GM21360 (cell line): ENCODE measurements around the gene RBM4B.

Experiments
- ATAC-seq: cut with Tn5 transposase; IDR thresholded peaks from one replicate; pipeline ENCODE4 v1.9.1; 2021; ENCODE audit warnings: mild to moderate bottlenecking, moderate library complexity; ENCODE audit not compliant: unreplicated experiment

RBM4B gene

DNA sequence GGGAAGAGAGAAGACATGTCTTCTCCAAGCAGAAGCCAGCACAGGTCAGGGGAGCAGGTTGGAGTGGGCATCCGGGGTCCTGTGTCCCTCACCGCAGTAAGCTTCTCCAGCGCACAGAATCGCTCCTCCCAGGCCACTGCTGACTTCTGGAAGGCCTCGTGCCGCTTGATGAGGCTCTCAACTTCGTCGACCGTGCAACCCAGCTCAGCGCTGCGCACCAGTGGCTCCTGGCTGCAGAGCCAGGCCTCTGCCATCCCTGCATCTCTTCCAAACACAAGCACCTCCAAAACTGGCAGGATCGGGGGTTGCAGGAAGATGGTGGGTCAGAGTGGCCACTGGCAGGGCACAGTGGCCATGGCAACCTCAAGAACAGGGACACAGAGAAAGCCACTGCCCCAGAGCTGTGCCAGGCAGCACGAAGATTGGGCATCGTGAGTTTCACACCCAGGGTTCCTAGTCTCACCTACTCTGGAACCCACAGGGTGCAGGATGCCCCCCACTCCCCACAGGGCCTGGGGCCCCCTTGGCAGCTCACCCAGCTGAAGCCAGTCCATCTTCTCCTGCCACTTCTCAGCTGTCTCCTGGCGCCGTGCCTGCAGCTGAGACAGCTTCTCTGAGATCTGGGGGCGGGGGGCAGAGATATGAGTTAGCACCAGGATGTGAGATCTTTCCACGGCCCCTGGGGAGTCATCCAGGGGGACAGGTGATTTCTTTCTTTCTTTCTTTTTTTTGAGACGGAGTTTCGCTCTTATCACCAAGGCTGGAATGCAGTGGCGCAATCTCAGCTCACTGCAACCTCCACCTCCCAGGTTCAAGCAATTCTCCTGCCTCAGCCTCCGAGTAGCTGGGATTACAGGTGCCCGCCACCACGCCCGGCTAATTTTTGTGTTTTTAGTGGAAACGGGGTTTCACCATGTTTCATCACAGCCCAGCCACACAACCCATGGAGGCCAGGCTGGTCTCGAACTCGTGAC, 11.2 kb upstream of the RBM4B start:
- no peak for ATAC-seq

DNA sequence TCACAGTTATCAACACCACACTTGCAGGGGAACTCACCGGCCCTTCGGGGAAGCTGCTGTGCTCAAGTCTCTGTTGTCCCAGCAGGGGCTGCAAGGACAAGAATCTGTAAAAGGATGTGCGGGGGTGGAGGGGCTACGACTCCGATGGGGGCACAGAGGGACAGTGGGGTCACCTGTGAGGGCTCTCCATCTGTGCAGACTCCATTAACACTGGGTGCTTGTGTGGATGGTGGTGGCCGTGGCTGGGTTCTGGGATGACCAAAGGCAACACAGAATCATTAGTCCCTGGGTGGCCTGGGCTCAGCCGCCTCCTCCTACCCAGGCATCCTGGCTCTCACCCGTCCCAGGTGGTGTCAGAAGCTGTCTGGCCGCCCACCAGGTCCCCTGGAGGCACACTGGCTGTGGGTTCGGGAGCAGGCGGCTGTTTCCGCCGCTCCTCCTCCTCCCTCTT, 10.2 kb upstream of the RBM4B start:
- ATAC-seq, result no peak

DNA sequence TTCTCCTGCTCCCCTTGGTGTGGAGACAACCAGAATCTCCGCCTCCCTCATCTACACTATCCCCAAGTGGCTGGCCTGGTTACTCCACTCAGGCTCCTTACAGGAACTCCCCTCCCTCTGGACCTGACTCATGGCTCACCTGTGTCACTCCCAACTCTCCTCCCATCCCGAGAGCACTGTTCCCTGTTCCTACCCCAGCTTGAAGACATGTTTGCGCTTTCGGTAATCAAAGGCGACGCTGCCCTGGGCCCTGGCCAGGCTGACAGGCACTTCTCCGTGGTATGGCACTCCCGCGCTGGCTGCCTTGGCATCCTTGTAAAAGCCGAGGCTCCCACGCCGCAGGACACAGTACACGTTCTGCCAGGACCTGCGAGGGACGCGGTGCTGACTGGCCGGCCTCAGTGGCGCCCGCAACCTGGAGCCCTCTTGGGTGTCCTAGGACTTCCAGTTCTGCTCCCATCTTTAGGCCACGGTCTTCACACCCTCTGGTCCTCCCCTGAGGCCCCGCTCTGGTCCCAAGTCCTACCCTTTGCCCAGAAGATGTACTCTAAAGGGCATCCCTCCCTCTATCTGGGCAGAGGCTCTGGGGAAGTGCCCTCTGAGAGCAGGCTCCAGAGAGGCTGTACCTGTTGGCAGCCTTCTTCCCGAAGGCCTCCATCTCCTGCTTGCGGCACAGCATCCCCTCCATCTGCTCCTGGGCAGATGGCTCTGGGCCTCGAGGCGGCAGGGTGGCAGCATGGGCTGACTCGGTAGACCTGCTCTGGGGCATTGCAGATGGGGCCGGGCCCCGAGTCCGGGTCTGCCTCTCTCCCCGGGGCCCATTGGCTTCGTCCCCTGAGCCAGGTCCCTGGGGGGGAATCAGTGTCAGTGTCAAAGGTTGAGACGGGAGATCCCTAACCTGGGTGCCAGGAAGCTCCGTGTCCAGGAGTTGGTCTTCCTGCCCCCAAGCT, 9.4 kb upstream of the RBM4B start:
- no peak for ATAC-seq

DNA sequence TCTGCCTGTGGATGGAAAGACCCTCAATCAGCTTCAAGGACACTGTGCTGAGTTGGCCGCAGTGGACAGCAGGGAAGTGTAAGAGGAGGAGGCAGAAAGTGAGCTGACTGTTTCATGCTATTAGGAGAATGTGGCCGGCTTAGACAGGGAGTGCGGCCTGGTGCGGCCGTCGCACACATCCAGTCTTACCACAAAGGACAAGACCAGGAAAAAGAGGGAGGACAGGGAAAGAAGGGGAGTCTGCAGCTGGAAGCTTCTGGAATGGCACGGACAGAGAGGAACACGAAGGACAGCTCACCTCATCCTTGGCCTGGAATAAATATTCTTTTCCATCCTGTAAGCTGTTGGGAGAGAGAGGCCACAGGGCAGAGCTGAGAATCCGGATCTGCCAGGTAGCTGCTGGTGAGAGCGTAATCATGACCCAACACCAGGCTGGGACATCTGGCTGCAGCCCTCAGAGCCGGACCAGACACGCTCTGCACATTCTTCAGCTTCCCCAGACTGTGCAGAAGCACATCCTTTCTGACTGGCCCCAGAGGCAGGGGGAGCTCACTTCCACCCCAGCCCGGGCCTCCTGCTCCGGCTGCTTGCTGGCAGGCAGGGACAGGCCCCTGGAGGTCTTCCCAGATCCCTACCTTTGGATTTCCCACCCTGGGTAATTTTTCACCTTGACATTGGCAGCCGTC, 8.6 kb upstream of the RBM4B start:
- ATAC-seq, result no peak

DNA sequence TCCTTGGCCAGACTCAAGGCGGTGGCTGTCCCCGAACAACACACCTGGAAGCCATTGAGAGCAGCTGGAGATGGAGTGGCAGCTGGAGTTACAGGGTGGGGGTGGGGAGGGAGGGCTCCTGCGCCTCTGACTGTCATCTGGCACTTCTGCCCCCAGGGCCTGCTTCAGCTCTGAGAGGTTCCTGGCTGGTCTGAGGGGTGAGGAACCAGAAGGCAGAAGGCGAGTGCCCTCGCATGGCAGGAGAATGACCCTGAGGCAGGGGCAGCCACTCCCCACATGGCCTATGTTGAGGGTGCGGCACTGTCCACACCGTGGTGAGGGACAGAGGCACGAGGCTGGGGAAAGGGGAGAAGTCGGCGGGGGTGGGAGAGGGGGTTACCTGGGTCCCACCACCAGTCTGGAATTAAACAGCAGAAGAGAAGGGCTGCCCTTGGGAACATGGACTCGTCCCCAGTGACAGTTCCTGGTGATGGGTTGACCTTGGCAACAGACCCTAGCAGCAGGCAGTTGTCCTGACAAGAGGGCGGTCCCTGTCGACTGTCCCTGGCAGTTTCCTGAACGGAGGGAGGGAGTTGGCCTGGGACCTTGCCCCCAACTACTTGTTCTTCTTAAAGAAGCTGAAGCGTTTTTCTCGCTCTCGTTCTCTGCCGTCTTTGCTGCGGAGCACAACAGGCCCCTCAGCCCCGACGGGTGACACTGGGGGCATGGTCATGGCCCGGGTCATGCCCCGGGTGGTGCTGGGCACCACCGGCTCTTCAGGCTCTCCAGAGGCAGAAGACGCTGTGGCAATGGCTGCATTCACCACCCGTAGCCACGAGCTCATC, 7.8 kb upstream of the RBM4B start:
- ATAC-seq, result no peak

DNA sequence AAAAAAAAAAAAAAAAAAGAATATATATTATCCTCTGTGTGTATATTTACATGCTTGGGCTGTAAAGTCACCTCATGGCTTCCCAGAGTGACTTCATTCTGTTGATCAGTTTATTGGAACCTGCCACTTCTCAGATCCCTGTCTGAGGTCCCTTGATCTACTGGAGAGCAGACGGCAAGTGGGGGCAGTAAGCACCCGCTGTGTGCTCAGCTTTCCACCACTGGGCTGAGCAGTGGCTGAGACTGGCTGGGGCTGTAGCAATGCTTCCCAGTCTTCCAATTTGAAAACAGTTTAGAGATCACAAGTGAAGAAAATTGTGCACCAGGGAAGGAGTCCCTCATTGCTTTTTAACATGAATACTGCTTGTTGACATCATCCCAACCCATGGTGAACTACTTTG, 6.9 kb upstream of the RBM4B start:
- no peak for ATAC-seq

DNA sequence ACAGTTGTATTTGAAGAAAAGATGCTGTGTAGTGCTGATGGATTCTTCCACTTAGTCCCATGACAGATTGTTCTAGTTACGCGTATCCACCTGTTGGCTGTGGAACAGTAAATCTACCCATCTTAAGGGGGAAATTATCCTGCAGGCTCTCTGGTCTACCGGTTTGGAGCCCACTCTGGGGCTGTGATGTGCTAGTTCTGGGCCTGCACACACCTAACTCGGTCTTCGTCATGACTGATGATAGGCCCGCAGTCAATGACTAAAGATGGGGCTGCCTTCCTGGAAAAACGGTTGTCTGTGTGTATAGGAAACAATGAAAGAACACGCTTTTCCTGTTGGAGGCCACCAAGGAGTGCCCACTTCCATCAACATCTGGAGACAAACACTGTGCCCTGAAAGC, 6.2 kb upstream of the RBM4B start:
- ATAC-seq, result no peak

DNA sequence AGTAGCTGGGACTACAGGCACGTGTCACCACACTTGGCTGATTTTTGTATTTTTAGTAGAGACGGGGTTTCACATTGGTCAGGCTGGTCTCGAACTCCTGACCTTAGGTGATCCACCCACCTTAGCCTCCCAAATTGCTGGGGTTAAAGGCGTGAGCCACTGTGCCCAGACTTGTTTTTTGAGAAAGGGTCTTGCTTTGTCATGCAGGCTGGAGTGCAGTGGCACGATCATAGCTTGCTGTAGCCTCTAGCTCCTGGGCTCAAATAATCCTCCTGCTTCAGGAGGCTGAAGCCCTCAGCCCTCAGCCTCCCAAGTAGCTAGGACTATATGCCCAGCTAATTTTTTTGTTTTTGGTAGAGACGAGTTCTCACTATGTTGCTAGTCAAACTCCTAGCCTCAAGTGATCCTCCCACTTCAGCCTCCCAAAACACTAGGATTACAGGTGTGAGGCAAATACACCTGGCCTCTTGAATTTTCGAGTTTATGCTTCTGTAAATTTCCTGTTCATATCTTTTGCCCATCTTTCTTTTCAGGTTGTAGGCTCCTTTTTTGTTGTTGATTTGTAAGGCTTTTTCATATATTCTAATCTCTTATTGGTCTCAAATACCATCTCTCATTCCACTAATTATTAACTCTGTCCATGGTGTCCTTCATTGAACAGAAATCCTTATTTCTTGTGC, 3.4 kb upstream of the RBM4B start:
- no peak for ATAC-seq

DNA sequence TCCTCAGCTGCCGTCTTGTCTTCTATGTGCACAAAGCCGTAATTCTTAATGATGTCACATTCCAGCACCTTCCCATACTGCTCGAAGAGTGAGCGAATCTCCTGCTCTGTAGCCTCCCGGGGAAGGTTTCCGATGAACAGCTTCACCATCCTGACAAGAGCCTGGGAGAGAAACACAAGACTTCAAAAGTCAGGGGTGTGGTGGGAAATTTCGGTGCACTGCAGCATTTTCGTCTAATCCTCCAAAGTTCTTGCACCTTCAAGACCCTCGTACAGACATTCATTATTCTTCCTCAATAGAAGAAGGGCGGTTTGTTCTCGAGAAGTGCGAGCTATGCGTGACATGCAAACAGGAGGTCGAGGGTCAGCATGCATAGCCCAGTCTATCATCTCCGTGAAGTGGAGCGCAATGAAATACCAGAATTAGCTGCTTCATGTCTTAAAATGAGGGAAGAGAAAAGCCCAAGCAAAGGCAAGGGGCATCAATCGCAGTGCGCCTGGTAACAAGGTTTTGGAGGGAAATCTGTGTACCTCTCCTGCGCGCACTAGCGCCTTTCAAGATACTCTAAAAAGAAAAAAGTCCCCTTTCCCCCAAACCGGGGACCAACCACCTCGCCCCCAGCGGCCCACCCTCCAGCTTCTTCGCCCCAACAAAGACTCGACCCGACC, 622 bp downstream of the RBM4B start:
- no peak for ATAC-seq

DNA sequence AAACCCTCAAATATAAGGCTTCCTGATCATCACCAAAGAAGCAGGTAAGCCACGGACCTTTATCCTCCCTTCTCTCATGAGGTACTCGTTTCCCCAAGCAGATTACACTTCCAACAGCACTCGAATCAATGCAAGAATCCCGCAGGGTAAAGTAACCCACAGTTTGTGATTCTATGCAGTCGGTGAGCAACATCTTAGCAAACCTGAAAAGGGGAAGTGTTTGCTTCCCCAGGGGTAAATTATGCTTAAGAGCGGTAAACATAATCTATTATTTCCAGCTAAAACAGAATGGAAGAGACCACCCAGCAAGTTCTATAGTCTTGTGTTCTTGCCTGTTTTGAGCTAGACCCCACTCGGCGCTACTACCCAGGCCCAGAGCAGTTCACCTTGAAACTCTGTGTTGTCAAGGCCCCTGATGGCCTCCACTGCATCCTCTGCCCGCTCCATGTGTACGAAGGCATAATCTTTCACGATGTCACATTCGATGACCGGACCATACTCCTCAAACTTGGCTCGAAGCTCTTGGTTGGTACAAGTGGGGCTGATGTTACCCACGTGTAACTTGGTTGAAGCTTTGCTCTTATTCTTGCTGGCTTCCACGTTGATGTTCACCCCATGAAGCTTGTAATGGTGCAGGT, 1.3 kb downstream of the RBM4B start:
- ATAC-seq, result no peak

DNA sequence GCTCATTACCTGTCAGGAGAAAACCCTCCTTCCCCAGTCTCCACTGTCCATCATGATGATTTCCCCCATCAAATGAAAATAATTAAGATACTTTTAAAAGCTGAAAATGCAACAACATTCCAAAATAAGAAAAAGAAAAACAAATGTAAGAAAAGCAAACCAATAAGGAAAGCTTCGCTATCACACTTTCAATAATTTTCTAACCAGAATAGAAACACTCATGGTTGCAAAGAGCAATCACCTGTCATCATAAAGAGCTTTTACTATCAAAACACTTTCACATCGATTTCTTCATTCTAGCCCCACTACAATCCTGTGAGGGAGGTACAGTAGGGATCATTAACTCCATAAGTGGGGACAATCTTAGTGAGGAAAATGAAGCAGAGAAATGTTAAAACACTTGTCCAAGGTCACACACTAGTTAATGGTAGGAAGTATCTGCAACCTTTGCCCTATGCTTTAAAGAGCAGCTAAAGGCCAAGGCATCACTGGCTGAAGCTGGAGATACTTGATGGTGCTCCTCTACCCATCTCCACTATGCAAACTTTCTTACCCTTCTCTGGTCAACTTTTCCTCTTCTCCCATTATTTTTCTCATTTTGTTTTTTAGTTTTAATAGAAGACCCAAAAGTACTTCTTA, 2.6 kb downstream of the RBM4B start:
- ATAC-seq, result no peak

DNA sequence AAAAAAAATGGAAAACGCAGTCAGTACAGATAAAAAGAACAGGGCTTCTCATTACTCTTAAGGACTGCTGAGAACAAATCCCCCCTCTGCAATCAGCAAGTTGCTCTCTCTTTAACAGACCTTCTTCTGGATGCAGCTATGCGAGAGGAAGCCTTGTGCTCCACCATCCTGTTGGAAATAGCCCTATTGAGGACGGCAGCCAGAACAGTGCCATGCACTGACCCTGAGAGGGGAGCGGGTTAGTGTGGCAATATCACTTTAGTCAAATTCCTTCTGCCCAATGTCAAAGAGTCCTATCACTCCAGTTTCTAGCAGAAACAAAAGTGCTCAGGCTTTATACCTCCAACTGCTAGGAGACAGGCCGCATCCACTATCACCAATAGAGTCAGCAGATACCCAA, 6.9 kb downstream of the RBM4B start:
- ATAC-seq, result no peak

DNA sequence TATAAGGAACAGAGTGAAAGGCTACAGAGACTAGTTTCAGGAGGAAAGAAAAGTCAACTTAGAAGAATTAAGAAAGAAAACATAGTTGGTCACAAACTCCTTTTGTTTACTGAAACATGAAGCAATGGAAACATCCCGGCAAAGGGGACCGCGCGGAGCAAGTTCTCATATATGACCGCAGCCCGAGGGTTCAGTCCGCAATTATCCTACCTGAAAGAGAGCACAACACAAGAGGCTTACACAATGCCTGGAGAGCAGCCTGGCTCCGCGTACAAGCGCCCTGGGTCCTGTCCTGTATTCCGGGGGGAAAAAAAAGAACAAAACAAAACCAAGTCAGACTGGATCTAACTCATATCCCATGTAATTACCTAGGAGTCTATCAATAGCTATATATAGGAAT, 12.3 kb downstream of the RBM4B start:
- ATAC-seq, result no peak

DNA sequence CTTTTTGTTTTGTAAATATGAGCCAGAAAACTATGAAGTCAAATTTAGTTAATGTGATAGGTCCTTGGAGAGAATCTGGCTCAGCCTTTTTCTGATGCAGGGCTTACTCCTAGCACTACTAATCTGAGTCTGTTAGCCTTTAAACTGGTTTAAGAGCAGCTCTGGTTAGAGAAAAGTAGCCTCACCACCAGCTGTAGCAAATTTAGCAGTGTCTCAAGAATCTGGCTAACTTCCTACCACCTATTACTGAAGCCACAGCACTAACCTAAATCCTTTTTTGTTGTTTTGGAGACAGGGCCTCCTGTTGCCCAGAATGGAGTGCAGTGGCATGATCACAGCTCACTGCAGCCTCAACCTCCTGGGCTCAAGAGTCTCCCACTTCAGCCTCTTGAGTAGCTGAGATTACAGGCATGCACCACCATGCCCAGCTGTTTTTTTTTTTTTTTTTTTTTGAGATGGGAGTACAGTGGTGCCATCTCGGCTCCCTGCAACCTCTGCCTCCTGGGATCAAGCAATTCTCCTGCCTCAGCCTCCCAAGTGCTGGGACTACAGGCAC, 13.9 kb downstream of the RBM4B start:
- no peak for ATAC-seq

DNA sequence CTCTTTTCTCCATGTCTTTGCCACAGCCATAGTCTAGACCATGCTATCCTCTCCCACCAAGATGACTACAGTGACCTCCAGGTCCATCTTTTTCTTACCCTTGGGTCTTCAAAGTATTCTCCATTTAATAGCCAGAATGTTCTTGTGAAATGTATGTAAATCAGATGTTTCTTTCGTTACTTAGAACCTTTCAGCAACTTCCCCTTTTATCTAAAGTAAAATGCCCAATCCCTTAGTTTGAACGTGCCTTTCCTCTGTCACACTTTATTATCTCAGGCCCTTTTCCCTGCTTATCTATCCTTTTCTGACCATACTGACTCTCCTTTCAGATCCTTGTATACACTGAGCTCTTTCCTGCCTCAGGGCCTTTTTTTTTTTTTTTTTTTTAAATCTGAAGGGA, 17.9 kb downstream of the RBM4B start:
- ATAC-seq, result no peak

DNA sequence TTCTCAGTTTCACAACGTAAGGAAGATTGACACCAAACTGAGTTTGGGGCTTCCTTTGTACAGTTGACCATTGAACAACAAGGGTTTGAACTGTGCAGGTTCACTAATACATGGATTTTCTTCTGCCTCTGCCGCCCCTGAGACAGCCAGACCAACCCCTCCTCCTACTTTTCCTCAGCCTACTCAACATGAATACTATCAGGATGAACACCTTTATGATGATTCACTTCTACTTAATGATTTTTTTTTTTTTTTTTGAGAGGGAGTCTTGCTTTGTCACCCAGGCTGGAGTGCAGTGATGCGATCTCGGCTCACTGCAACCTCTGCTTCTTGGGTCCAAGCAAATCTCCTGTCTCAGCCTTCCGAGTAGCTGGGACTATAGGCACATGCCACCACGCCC, 24.6 kb downstream of the RBM4B start:
- no peak for ATAC-seq

DNA sequence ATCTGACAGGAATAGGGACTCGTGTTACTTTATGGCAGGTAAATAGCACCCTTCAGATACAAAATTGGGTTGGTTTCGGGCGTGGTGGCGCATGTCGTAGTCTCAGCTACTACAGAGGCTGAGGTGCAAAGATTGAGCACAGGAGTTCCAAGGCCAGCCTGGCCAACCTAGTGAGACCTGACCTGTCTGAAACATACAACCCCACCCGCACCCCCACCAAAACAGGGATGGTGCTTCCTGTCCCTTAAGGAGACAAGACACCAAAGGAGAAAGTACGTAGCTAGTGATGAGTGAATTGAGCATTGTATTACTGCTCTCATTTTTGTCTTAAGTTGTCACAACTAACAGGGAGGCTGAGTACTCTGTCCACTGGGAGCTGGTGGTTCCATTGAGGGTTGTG, 25.0 kb downstream of the RBM4B start:
- ATAC-seq, result no peak

DNA sequence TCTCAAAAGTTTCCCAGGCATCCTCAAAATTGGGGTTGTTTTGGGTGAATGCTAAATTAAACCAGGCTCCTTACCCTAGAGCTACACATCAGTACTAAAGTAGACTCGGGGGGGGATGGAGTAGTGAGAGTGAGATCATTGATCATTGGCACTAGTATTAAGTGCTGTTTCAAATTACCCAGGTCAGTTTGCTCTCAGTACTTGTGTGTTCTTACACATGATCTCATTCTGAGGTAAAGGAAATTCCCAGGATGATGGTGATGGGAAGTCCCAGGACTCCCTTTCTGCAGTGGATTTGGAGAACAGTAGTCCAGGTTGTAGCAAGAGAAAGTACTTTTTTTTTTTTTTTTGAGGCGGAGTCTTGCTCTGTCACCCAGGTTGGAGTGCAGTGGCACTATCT, 26.7 kb downstream of the RBM4B start:
- ATAC-seq, result no peak
